Measurements from ENCODE around the gene INO80C.

- TF ChIP-seq CTCF (IDR thresholded peaks at IDR 0.05) = no peak
- TF ChIP-seq POLR2A (IDR thresholded peaks at IDR 0.05) = no peak
- no peak for TF ChIP-seq POLR2AphosphoS5 (IDR thresholded peaks at IDR 0.05)
Measured at GRCh38 chr18:35513181-35513936, 15.6 kb upstream of the INO80C start.
